ENCODE measurements around the gene MAP7. TPM values are rescaled to one million over a fixed set of nuclear protein-coding genes. Genes with fewer than 3 reads are reported as not detected.
"Not testable (repeated sequence)": the region's sequence is repeated elsewhere in the genome, so short reads cannot be mapped to it uniquely, and the experiment has no call there.

The MAP7 gene
- total and polyA plus RNA-seq, 2 of the 13 experiments (the other 11 are each of a cell fraction or from before 2014, with no cell fraction given), result 0.04 TPM; not detected in 1

DNA sequence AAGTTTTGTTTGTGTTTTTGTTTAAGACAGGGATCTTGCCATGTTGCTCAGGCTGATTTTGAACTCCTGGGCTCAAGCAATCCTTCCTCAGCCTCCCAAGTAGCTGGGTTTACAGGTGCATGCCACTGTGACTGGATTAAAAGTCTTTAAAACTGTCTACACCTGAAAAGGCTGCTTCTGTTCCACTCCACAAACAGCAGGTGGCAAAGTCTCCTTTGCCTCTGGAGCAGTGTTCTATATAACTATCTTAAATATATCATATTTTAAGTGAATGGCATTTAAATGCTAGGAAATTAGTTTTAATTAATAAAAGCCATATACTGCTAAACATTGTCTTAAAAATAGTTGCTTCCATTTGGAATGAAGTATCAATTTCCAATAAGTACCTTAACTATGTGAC, 171.3 kb downstream of the MAP7 start:
- H3K36me3 ChIP-seq (replicated peaks in 1 of 2; ENCODE audit: control insufficient read depth in 1 of 2, insufficient read depth in 2 of 2, low read length in 2 of 2), result no peaks in the 10 kb centered on the region
- ATAC-seq, result no peak
- FAIRE-seq, result no peak
- no peak for TF ChIP-seq ZNF281 (CRISPR knock-in tag; IDR thresholded peaks at IDR 0.05; ENCODE audit: borderline replicate concordance)
- no peak for TF ChIP-seq TBL1XR1 (IDR thresholded peaks at IDR 0.05; ENCODE audit: borderline replicate concordance, low read length, partially characterized antibody)
- TF ChIP-seq LCORL (IDR thresholded peaks at IDR 0.05), result no peak
- no peak for TF ChIP-seq LCORL (CRISPR knock-in tag; IDR thresholded peaks at IDR 0.05)
- TF ChIP-seq MED13 (CRISPR knock-in tag; IDR thresholded peaks at IDR 0.05), result no peak
- TF ChIP-seq, protein P1, sequence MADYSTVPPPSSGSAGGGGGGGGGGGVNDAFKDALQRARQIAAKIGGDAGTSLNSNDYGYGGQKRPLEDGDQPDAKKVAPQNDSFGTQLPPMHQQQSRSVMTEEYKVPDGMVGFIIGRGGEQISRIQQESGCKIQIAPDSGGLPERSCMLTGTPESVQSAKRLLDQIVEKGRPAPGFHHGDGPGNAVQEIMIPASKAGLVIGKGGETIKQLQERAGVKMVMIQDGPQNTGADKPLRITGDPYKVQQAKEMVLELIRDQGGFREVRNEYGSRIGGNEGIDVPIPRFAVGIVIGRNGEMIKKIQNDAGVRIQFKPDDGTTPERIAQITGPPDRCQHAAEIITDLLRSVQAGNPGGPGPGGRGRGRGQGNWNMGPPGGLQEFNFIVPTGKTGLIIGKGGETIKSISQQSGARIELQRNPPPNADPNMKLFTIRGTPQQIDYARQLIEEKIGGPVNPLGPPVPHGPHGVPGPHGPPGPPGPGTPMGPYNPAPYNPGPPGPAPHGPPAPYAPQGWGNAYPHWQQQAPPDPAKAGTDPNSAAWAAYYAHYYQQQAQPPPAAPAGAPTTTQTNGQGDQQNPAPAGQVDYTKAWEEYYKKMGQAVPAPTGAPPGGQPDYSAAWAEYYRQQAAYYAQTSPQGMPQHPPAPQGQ (CRISPR knock-in tag; IDR thresholded peaks at IDR 0.05; ENCODE audit: borderline replicate concordance), result no peak
- no peak for TF ChIP-seq MTA3 (CRISPR knock-in tag; IDR thresholded peaks at IDR 0.05)
- TF ChIP-seq REXO4 (CRISPR knock-in tag; IDR thresholded peaks at IDR 0.05; ENCODE audit: borderline replicate concordance), result no peak
- TF ChIP-seq EZH2 (conservative IDR thresholded peaks at IDR 0.05; ENCODE audit: low read depth, low read length), result no peak
- TF ChIP-seq RNF2 (conservative IDR thresholded peaks at IDR 0.05; ENCODE audit: low read depth), result no peak
- no peak for TF ChIP-seq ZNF773 (CRISPR knock-in tag; IDR thresholded peaks at IDR 0.05; ENCODE audit: borderline replicate concordance)
- no peak for TF ChIP-seq MTA1 (CRISPR knock-in tag; IDR thresholded peaks at IDR 0.05; ENCODE audit: borderline replicate concordance)
- no peak for TF ChIP-seq SRF (IDR thresholded peaks at IDR 0.05; ENCODE audit: low read depth, low read length)
- TF ChIP-seq FOXP1 (IDR thresholded peaks at IDR 0.05), result no peak
- no peak for TF ChIP-seq FOXP1 (CRISPR knock-in tag; IDR thresholded peaks at IDR 0.05)
- no peaks in the 10 kb centered on the region for H3K9me3 ChIP-seq (ENCODE audit: low read length)
- no peaks in the 10 kb centered on the region for H3K4me1 ChIP-seq (ENCODE audit: insufficient read depth, low read length)
- no peak overlapping the region for H3K4me2 ChIP-seq (ENCODE audit: low read depth, low read length)
- intact Hi-C loops (cut with micrococcal nuclease; ENCODE audit: unreplicated experiment) (no loop called here), in situ Hi-C loops (cut with HindIII; ENCODE audit: extremely low pct_ligation_motif_present, low pct_unique_long_range_greater_than_20kb) (no loop called here)
- DNase-seq (ENCODE audit: low spot score), result no peak
- no peak overlapping the region for H3K4me3 ChIP-seq (replicated peaks in 1 of 3; ENCODE audit: insufficient read depth in 1 of 3, low read depth in 2 of 3, low read length in 3 of 3)
- no TSS peak for BruUV-seq (replicated peaks)
- H3K27ac ChIP-seq (ENCODE audit: extremely low read length, insufficient read depth, low read length), result no peak overlapping the region
- no peak overlapping the region for H2AFZ ChIP-seq (ENCODE audit: low read length)
- no peaks in the 10 kb centered on the region for H4K20me1 ChIP-seq (ENCODE audit: insufficient read depth, low read length)
- H3K9ac ChIP-seq (ENCODE audit: insufficient read depth, low read depth, low read length), result no peak overlapping the region
- no peaks in the 10 kb centered on the region for H3K79me2 ChIP-seq (ENCODE audit: insufficient read depth, low read length)
- POLR2A ChIA-PET, result no interaction called here
- 0 out of 5 replicates have a peak, but pooled peaks cover 0 to 1% of the 10 kb centered on the region in 2 experiments for H3K27me3 ChIP-seq (ENCODE audit: control insufficient read depth in 1 of 2, insufficient read depth in 2 of 2, low read length in 2 of 2)
- CTCF ChIA-PET (ENCODE audit: low intra/inter-chr PET ratio, low total read pairs), result no interaction called here

GRCh38 chr6:136375836-136376235, 174.4 kb downstream of the MAP7 start:
- BruUV-seq (replicated peaks); H3K36me3 ChIP-seq (replicated peaks in 1 of 2; ENCODE audit: control insufficient read depth in 1 of 2, insufficient read depth in 2 of 2, low read length in 2 of 2); FAIRE-seq; H3K79me2 ChIP-seq (ENCODE audit: insufficient read depth, low read length); ATAC-seq; H3K27me3 ChIP-seq (ENCODE audit: control insufficient read depth in 1 of 2, insufficient read depth in 2 of 2, low read length in 2 of 2); H3K9ac ChIP-seq (ENCODE audit: insufficient read depth, low read depth, low read length); DNase-seq (ENCODE audit: low spot score); H3K4me3 ChIP-seq (replicated peaks in 1 of 3; ENCODE audit: insufficient read depth in 1 of 3, low read depth in 2 of 3, low read length in 3 of 3); H3K4me1 ChIP-seq (ENCODE audit: insufficient read depth, low read length); POLR2A ChIA-PET; H2AFZ ChIP-seq (ENCODE audit: low read length); in situ Hi-C loops (cut with HindIII; ENCODE audit: extremely low pct_ligation_motif_present, low pct_unique_long_range_greater_than_20kb); H3K27ac ChIP-seq (ENCODE audit: extremely low read length, insufficient read depth, low read length); intact Hi-C loops (cut with micrococcal nuclease; ENCODE audit: unreplicated experiment); H3K4me2 ChIP-seq (ENCODE audit: low read depth, low read length); H3K9me3 ChIP-seq (ENCODE audit: low read length); H4K20me1 ChIP-seq (ENCODE audit: insufficient read depth, low read length); CTCF ChIA-PET (ENCODE audit: low intra/inter-chr PET ratio, low total read pairs): not testable (repeated sequence)
- WGBS (ENCODE audit: low lambda C conversion rate), result 55% methylated on average over 4 of the region's 4 CpGs

All from HepG2 (cell line).